PC-9 (cell line): ENCODE results near the gene EDAR. TPM values are rescaled to one million over a fixed set of nuclear protein-coding genes. Genes with fewer than 3 reads are reported as not detected.

Experiments
- BruUV-seq: library from RNA; stranded (reverse); fragments of 400-500 nt; replicated peaks from 2 replicates; lab custom pipeline; 2021; lab: Mats Ljungman, UMichigan
- CTCF ChIA-PET: fragments of 300-600 bp; sonication (Branson Sonifier 250); formaldehyde crosslinking; loops from one replicate; lab custom pipeline; 2022; ENCODE audit warnings: antibody characterized with exemption; lab: Charles Lee
- POLR2A ChIA-PET: fragments of 300-600 bp; sonication (Branson Sonifier 250); formaldehyde crosslinking; loops from one replicate; lab custom pipeline; 2022; ENCODE audit warnings: antibody characterized with exemption; ENCODE audit not compliant: unreplicated experiment; lab: Charles Lee
- DNase-seq, 2 experiments: peaks; one replicate each; pipeline versions ENCODE4 v3.0.0 to v3.0.0-alpha.2; 2015 to 2022; ENCODE audit warnings: mixed read lengths in 1 of 2
- H2AFZ ChIP-seq: fragments of 200-600 bp; sonication (generic); 2 replicates; pipeline ENCODE4 v1.8.1; 2017; ENCODE audit warnings: antibody characterized with exemption
- H3F3A ChIP-seq: fragments of 200-600 bp; sonication (generic); 2 replicates; pipeline ENCODE4 v1.8.1; 2017; ENCODE audit warnings: antibody characterized with exemption, mild to moderate bottlenecking, low read depth; ENCODE audit not compliant: insufficient read depth
- H3K27ac ChIP-seq: fragments of 200-600 bp; sonication (generic); 2 replicates; pipeline ENCODE4 v1.6.1; 2016; ENCODE audit warnings: mixed run types
- H3K27me3 ChIP-seq: fragments of 200-600 bp; sonication (generic); 2 replicates; pipeline ENCODE4 v1.6.1; 2016; ENCODE audit warnings: low read depth, mixed run types; ENCODE audit not compliant: insufficient read depth
- H3K36me3 ChIP-seq: fragments of 200-600 bp; sonication (generic); 2 replicates; pipeline ENCODE4 v1.6.1; 2016; ENCODE audit warnings: low read depth, mixed run types
- H3K4me1 ChIP-seq: fragments of 200-600 bp; sonication (generic); replicated peaks from 2 replicates; pipeline ENCODE4 v1.6.1; 2016; ENCODE audit warnings: mixed run types; ENCODE audit not compliant: insufficient read depth
- H3K4me2 ChIP-seq: fragments of 200-600 bp; sonication (generic); 2 replicates; pipeline ENCODE4 v1.6.1; 2017; ENCODE audit warnings: mixed run types
- H3K4me3 ChIP-seq: fragments of 200-600 bp; sonication (generic); 2 replicates; pipeline ENCODE4 v1.6.1; 2016; ENCODE audit warnings: mixed run types
- H3K79me2 ChIP-seq: fragments of 200-600 bp; sonication (generic); 2 replicates; pipeline ENCODE4 v1.6.1; 2017; ENCODE audit warnings: low read depth, mixed run types
- H3K9me2 ChIP-seq: fragments of 200-600 bp; sonication (generic); 2 replicates; pipeline ENCODE4 v1.8.1; 2017; ENCODE audit warnings: mild to moderate bottlenecking; ENCODE audit not compliant: insufficient read depth
- H3K9me3 ChIP-seq: fragments of 200-600 bp; sonication (generic); 2 replicates; pipeline ENCODE4 v1.8.1; 2016; ENCODE audit warnings: low read depth; ENCODE audit not compliant: insufficient read depth
- H4K20me1 ChIP-seq: fragments of 200-600 bp; sonication (generic); 2 replicates; pipeline ENCODE4 v1.8.1; 2017; ENCODE audit not compliant: insufficient read depth
- CTCF ChIP-seq: fragments of 200-600 bp; sonication (generic); conservative IDR thresholded peaks from 2 replicates; pipeline ENCODE4 v1.6.1; 2017; ENCODE audit warnings: mixed run types, antibody characterized with exemption, mild to moderate bottlenecking, moderate library complexity
- EZH2 ChIP-seq: fragments of 200-600 bp; sonication (generic); IDR thresholded peaks from 2 replicates; pipeline ENCODE4 v1.8.0; 2017; ENCODE audit warnings: antibody characterized with exemption, low read depth
- intact Hi-C: fragments of 100-400 bp; cut with micrococcal nuclease; formaldehyde crosslinking; loops from one replicate; pipeline ENCODE4 v1.10.0; 2022; ENCODE audit not compliant: unreplicated experiment
- total RNA-seq: library from RNA; stranded (reverse); gene quantifications from 2 replicates; pipeline ENCODE4 v1.2.3, GENCODE V29; 2021

Gene EDAR
- total RNA-seq, 1 experiment from 2014 or later: not detected

- no peak for TF ChIP-seq EZH2
- peak; percentile 92 for TF ChIP-seq CTCF
- DNase-seq: peak; percentile 20 to 50
- BruUV-seq: no TSS peak
- Histone ChIP-seq H3K9me3 (no peaks in the 10 kb centered on the region), H3K79me2 (no peaks in the 10 kb centered on the region), H3K27ac (no peak overlapping the region), H3K4me2 (no peak overlapping the region), H4K20me1 (no peaks in the 10 kb centered on the region), H3F3A (peaks cover 4% of the 10 kb centered on the region; the same call in 1 of the 2 replicates), H2AFZ (no peak overlapping the region), H3K27me3 (0 out of 2 replicates have a peak, but pooled peaks cover 3% of the 10 kb centered on the region), H3K36me3 (no peaks in the 10 kb centered on the region), H3K4me1 (peaks cover 7% of the 10 kb centered on the region), H3K4me3 (no peak overlapping the region), H3K9me2 (no peaks in the 10 kb centered on the region)
- ChIA-PET CTCF (interaction anchor here (0.6 kb wide), 1 partner anchor 74 kb away, joined by 4 read pairs; no protein-coding TSS in a partner anchor), POLR2A (no interaction called here)
- intact Hi-C loops: loop anchor here (1.0 to 5.0 kb wide), 4 partner anchors 39 to 583 kb away; partner anchors contain the start of gene EDAR
Observed at GRCh38 chr2:108927936-108928659, 60.9 kb downstream of the EDAR start.

GRCh38 chr2:108927405-108927804, 61.6 kb downstream of the EDAR start:
- Histone ChIP-seq H3K27ac (no peak overlapping the region), H3K4me3 (no peak overlapping the region), H3K36me3 (no peaks in the 10 kb centered on the region), H4K20me1 (no peaks in the 10 kb centered on the region), H3K9me3 (no peaks in the 10 kb centered on the region), H3F3A (peaks cover 10% of the 10 kb centered on the region; the same call in 1 of the 2 replicates), H2AFZ (no peak overlapping the region), H3K27me3 (0 out of 2 replicates have a peak, but pooled peaks cover 3% of the 10 kb centered on the region), H3K9me2 (no peaks in the 10 kb centered on the region), H3K4me2 (no peak overlapping the region), H3K79me2 (no peaks in the 10 kb centered on the region), H3K4me1 (peaks cover 14% of the 10 kb centered on the region)
- ChIA-PET CTCF (no interaction called here), POLR2A (no interaction called here)
- TF ChIP-seq CTCF: no peak
- no peak for TF ChIP-seq EZH2
- no TSS peak for BruUV-seq
- DNase-seq: no peak
- intact Hi-C loops: loop anchor here (5.0 kb wide), 1 partner anchor 40 kb away; no protein-coding TSS in a partner anchor

- ChIA-PET CTCF (no interaction called here), POLR2A (no interaction called here)
- peaks cover 10% of the 10 kb centered on the region; the same call in 1 of the 2 replicates for H3F3A ChIP-seq
- no peak overlapping the region for H2AFZ ChIP-seq
- H3K4me2 ChIP-seq: no peak overlapping the region
- 0 out of 2 replicates have a peak, but pooled peaks cover 3% of the 10 kb centered on the region for H3K27me3 ChIP-seq
- intact Hi-C loops: loop anchor here (5.0 kb wide), 1 partner anchor 41 kb away; no protein-coding TSS in a partner anchor
- no peaks in the 10 kb centered on the region for H3K9me3 ChIP-seq
- H3K4me1 ChIP-seq: peaks cover 20% of the 10 kb centered on the region
- no peaks in the 10 kb centered on the region for H3K36me3 ChIP-seq
- no TSS peak for BruUV-seq
- H3K4me3 ChIP-seq: no peak overlapping the region
- no peaks in the 10 kb centered on the region for H4K20me1 ChIP-seq
- no peaks in the 10 kb centered on the region for H3K79me2 ChIP-seq
- no peak for DNase-seq
- no peaks in the 10 kb centered on the region for H3K9me2 ChIP-seq
- H3K27ac ChIP-seq: no peak overlapping the region
- no peak for TF ChIP-seq EZH2
- TF ChIP-seq CTCF: no peak
Observed at GRCh38 chr2:108926561-108927380, 62.2 kb downstream of the EDAR start.
